CD4-positive, alpha-beta T cell (primary cell): ENCODE results near the gene NMT2. TPM values are rescaled to one million over a fixed set of nuclear protein-coding genes. Genes with fewer than 3 reads are reported as not detected.

Source experiments
- ATAC-seq: fragments of 200-7000 bp; cut with Tn5 transposase; one replicate; pipeline ENCODE4 v1.10.0; 2022; ENCODE audit warnings: mild to moderate bottlenecking; ENCODE audit not compliant: poor library complexity
- CTCF ChIA-PET: fragments of 350-600 bp; sonication (Branson Sonifier 250); formaldehyde crosslinking; loops from one replicate; lab custom pipeline; 2021; ENCODE audit warnings: antibody characterized with exemption, inconsistent platforms; lab: Charles Lee
- POLR2A ChIA-PET: fragments of 350-600 bp; sonication (Branson Sonifier 250); formaldehyde crosslinking; loops from one replicate; lab custom pipeline; 2021; ENCODE audit warnings: antibody characterized with exemption, inconsistent platforms; lab: Charles Lee
- DNase-seq, 14 experiments: peaks; one replicate each; pipeline ENCODE4 v3.0.0-alpha.2; 2013 to 2020; ENCODE audit warnings: mixed read lengths in 2 of 14
- H3K27ac ChIP-seq, 2 donors: one replicate each; pipeline versions ENCODE4 v1.5.1 to v1.7.0; 2013; ENCODE audit warnings: low read length in 2 of 2, low read depth in 1 of 2, mild to moderate bottlenecking in 1 of 2
- H3K27me3 ChIP-seq, 2 experiments: 1 replicate in 1 of 2; 2 replicates in 1 of 2; pipeline versions ENCODE4 v1.6.1 to v1.7.0; 2013; ENCODE audit warnings: low read length in 2 of 2, control low read depth in 1 of 2, mild to moderate bottlenecking in 1 of 2, moderate library complexity in 1 of 2; ENCODE audit not compliant: insufficient read depth in 2 of 2, control insufficient read depth in 1 of 2
- H3K36me3 ChIP-seq: one replicate; pipeline ENCODE4 v1.6.1; 2013; ENCODE audit warnings: low read length, control low read depth; ENCODE audit not compliant: insufficient read depth
- H3K4me1 ChIP-seq: one replicate; pipeline ENCODE4 v1.6.1; 2013; ENCODE audit warnings: low read length, control low read depth; ENCODE audit not compliant: insufficient read depth
- H3K4me3 ChIP-seq: one replicate; pipeline ENCODE4 v1.5.1; 2013; ENCODE audit warnings: mild to moderate bottlenecking, low read length, moderate library complexity
- H3K9me3 ChIP-seq, 2 experiments: 1 replicate in 1 of 2; 2 replicates in 1 of 2; pipeline versions ENCODE4 v1.6.1 to v1.7.0; 2013; ENCODE audit warnings: low read length in 2 of 2, mild to moderate bottlenecking in 2 of 2, control low read depth in 1 of 2, moderate library complexity in 1 of 2; ENCODE audit not compliant: control insufficient read depth in 1 of 2, insufficient read depth in 1 of 2
- H3K27ac Mint-ChIP-seq: one replicate; pipeline ENCODE4 v1.8.0; 2020; ENCODE audit warnings: mixed read lengths
- H3K27me3 Mint-ChIP-seq: one replicate; pipeline ENCODE4 v1.8.0; 2021; ENCODE audit warnings: mixed read lengths
- H3K36me3 Mint-ChIP-seq: one replicate; pipeline ENCODE4 v1.8.0; 2021; ENCODE audit warnings: low read depth, mixed read lengths
- H3K4me1 Mint-ChIP-seq: one replicate; pipeline ENCODE4 v1.8.0; 2021; ENCODE audit warnings: low read depth, mixed read lengths
- H3K4me3 Mint-ChIP-seq: one replicate; pipeline ENCODE4 v1.8.0; 2020; ENCODE audit warnings: mild to moderate bottlenecking, mixed read lengths
- H3K9me3 Mint-ChIP-seq: one replicate; pipeline ENCODE4 v1.8.0; 2020; ENCODE audit warnings: mixed read lengths
- intact Hi-C, 2 experiments: fragments of 100-400 bp; cut with DNase I in 1 of 2; cut with micrococcal nuclease in 1 of 2; formaldehyde crosslinking; loops; one replicate each; pipeline versions ENCODE4 v1.15.1 to v1.9.0; 2023 to 2025; cut with DNase I, micrococcal nuclease
- total RNA-seq, 174 experiments: library from RNA in 2 of 174; stranded (reverse) in 2 of 174; gene quantifications; one replicate each; pipeline ENCODE4 v1.2.3 and lab custom pipeline; 2021 to 2026
- TF ChIP-seq, protein P1 (sequence below): fragments of 200-600 bp; IDR thresholded peaks from one replicate; pipeline ENCODE4 v1.8.0; 2022; ENCODE audit warnings: antibody characterized with exemption, mild to moderate bottlenecking

Gene NMT2
- total RNA-seq, 2 experiments from 2014 or later: 23.4 to 28.1 TPM

DNA sequence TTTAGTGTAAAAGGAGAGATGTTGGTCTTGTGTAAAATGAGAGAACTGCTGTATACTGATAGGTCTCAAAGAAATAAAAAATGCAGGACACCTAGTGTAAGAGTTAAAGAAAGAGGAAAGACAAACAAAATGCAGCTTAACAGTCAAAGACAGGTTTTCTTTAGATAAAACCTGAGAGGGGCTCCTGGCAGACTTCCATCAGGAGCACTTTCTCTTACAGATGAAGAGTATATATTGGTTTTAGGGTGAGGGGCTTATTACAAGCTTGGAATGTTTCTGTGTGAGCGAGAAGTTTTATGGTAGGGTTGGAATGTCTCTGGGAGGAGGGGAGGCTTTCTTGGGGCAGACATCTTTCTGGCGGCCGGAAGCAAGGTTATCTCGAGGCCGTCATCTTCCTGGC is 96.1 kb downstream of the NMT2 start:
- no peaks in the 10 kb centered on the region for H3K4me1 ChIP-seq
- Mint-ChIP-seq H3K36me3 (no peaks in the 10 kb centered on the region), H3K27ac (no peak overlapping the region), H3K9me3 (no peaks in the 10 kb centered on the region), H3K4me3 (no peak overlapping the region), H3K27me3 (no peaks in the 10 kb centered on the region), H3K4me1 (no peaks in the 10 kb centered on the region)
- H3K27ac ChIP-seq: no peak overlapping the region
- TF ChIP-seq, protein P1, sequence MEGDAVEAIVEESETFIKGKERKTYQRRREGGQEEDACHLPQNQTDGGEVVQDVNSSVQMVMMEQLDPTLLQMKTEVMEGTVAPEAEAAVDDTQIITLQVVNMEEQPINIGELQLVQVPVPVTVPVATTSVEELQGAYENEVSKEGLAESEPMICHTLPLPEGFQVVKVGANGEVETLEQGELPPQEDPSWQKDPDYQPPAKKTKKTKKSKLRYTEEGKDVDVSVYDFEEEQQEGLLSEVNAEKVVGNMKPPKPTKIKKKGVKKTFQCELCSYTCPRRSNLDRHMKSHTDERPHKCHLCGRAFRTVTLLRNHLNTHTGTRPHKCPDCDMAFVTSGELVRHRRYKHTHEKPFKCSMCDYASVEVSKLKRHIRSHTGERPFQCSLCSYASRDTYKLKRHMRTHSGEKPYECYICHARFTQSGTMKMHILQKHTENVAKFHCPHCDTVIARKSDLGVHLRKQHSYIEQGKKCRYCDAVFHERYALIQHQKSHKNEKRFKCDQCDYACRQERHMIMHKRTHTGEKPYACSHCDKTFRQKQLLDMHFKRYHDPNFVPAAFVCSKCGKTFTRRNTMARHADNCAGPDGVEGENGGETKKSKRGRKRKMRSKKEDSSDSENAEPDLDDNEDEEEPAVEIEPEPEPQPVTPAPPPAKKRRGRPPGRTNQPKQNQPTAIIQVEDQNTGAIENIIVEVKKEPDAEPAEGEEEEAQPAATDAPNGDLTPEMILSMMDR: no peak
- DNase-seq (no peak), ATAC-seq (no peak)
- intact Hi-C loops: no loop called here
- H3K27me3 ChIP-seq: no peaks in the 10 kb centered on the region
- ChIA-PET POLR2A (no interaction called here), CTCF (no interaction called here)
- H3K36me3 ChIP-seq: no peaks in the 10 kb centered on the region
- no peak overlapping the region for H3K4me3 ChIP-seq
- no peaks in the 10 kb centered on the region for H3K9me3 ChIP-seq

DNA sequence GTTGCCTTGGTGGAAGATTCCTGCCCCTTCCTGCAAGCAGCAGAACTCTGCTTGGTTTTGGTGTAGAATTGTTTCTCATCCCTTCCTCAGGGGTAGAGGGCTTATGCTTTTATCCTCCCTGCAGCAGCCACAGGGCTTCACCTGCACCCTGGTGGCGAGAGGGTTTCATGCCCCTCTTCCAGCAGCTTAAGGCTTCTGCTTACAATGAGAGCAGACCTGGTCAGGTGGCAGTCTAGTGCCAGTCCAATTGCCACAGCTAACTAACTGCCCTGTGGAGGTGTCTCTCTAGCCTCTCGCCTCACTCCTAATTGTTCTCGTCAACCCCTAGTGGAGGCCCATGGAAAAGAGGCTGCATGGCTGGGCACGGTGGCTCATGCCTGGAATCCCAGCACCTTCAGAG is 99.3 kb downstream of the NMT2 start:
- ChIA-PET POLR2A (no interaction called here), CTCF (no interaction called here)
- H3K9me3 Mint-ChIP-seq: peaks cover 3% of the 10 kb centered on the region
- H3K4me3 ChIP-seq: no peak overlapping the region
- H3K4me1 ChIP-seq: no peaks in the 10 kb centered on the region
- no peak overlapping the region for H3K27ac ChIP-seq
- H3K9me3 ChIP-seq: no peaks in the 10 kb centered on the region
- H3K36me3 ChIP-seq: no peaks in the 10 kb centered on the region
- no peaks in the 10 kb centered on the region for H3K4me1 Mint-ChIP-seq
- no peak overlapping the region for H3K27ac Mint-ChIP-seq
- no peak overlapping the region for H3K4me3 Mint-ChIP-seq
- H3K36me3 Mint-ChIP-seq: no peaks in the 10 kb centered on the region
- H3K27me3 ChIP-seq: no peaks in the 10 kb centered on the region
- DNase-seq: no peak
- intact Hi-C loops: no loop called here
- TF ChIP-seq, protein P1: no peak
- H3K27me3 Mint-ChIP-seq: peaks cover 6% of the 10 kb centered on the region
- no peak for ATAC-seq

DNA sequence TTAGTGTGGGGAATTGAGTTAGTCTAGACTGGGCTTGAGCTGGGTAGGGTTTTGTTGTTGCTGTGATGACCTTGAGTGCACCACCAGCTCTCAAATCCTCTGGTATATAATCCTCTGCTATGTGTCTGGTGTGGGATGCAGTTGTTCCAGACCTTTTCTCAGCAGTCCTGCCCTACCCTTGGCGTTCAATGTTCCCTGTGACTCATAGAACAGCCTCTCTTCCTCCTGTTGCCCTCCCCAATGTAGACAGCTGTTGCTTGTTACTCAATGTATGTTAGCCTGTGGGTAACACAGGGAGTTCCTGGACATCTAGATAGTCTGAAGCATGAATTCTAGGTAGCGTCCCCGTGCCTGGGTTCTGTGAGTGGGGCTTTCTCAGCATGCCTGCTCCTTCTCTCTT is 99.7 kb downstream of the NMT2 start:
- Mint-ChIP-seq H3K27me3 (peaks cover 6% of the 10 kb centered on the region), H3K4me1 (no peaks in the 10 kb centered on the region), H3K9me3 (peaks cover 3% of the 10 kb centered on the region), H3K27ac (no peak overlapping the region), H3K4me3 (no peak overlapping the region), H3K36me3 (no peaks in the 10 kb centered on the region)
- ChIA-PET CTCF (no interaction called here), POLR2A (no interaction called here)
- DNase-seq (no peak), ATAC-seq (no peak)
- intact Hi-C loops: no loop called here
- H3K4me3 ChIP-seq: no peak overlapping the region
- no peaks in the 10 kb centered on the region for H3K36me3 ChIP-seq
- no peaks in the 10 kb centered on the region for H3K4me1 ChIP-seq
- no peaks in the 10 kb centered on the region for H3K27me3 ChIP-seq
- TF ChIP-seq, protein P1: no peak
- H3K9me3 ChIP-seq: no peaks in the 10 kb centered on the region
- no peak overlapping the region for H3K27ac ChIP-seq
